Aorta (tissue), 5 donors: Measurements from ENCODE around the gene SPATA16. TPM values are rescaled to one million over a fixed set of nuclear protein-coding genes. Genes with fewer than 3 reads are reported as not detected.

Experiments used
- ATAC-seq: fragments of 200-7000 bp; cut with Tn5 transposase; one replicate; pipeline ENCODE4 v1.9.1; 2022; ENCODE audit warnings: moderate library complexity; ENCODE audit not compliant: low FRiP score
- DNase-seq, 2 donors: peaks; one replicate each; pipeline ENCODE4 v3.0.0-alpha.2; 2020
- H3K27ac ChIP-seq, 2 donors: one replicate each; pipeline ENCODE4 v1.5.1; 2013; ENCODE audit warnings: low read length in 2 of 2, mild to moderate bottlenecking in 2 of 2, moderate library complexity in 2 of 2, control low read depth in 1 of 2, inconsistent platforms in 1 of 2, low read depth in 1 of 2
- H3K27me3 ChIP-seq, 2 donors: one replicate each; pipeline ENCODE4 v1.6.1; 2013; ENCODE audit warnings: control low read depth in 1 of 2, low read length in 1 of 2, mild to moderate bottlenecking in 1 of 2, moderate library complexity in 1 of 2; ENCODE audit not compliant: insufficient read depth in 2 of 2, control insufficient read depth in 1 of 2
- H3K36me3 ChIP-seq, 2 donors: one replicate each; pipeline ENCODE4 v1.6.1; 2013; ENCODE audit warnings: control low read depth in 1 of 2, low read length in 1 of 2, mild to moderate bottlenecking in 1 of 2; ENCODE audit not compliant: insufficient read depth in 2 of 2, control insufficient read depth in 1 of 2
- H3K4me1 ChIP-seq, 2 donors: one replicate each; pipeline ENCODE4 v1.6.1; 2013; ENCODE audit warnings: low read length in 2 of 2, control low read depth in 1 of 2, mild to moderate bottlenecking in 1 of 2, moderate library complexity in 1 of 2; ENCODE audit not compliant: insufficient read depth in 2 of 2, control insufficient read depth in 1 of 2
- H3K4me3 ChIP-seq, 2 donors: one replicate each; pipeline ENCODE4 v1.5.1; 2013; ENCODE audit warnings: low read length in 2 of 2, control low read depth in 1 of 2, mild to moderate bottlenecking in 1 of 2
- H3K9me3 ChIP-seq: one replicate; pipeline ENCODE4 v1.6.1; 2013; ENCODE audit warnings: mild to moderate bottlenecking, low read length; ENCODE audit not compliant: control insufficient read depth
- WGBS, 2 donors: extraction: QIAGEN DNeasy Blood & Tissue Kit; methylation state at CpG; one replicate each; pipeline ENCODE4 v1.1.7; 2013; 5-methylcytosine and 5-hydroxymethylcytosine counted together
- intact Hi-C, 2 donors: fragments of 100-400 bp; cut with DNase I; formaldehyde crosslinking; loops; one replicate each; pipeline versions ENCODE4 v1.14.2 to v1.15.0; 2022
- polyA plus RNA-seq, 2 donors: library from polyadenylated mRNA; stranded (reverse); fragments of 200-250 nt; gene quantifications; one replicate each; pipeline ENCODE4 v1.2.3, GENCODE V29; 2013
- total RNA-seq, 2 donors: library from RNA; stranded (reverse); fragmentation: NEBNext Ultra II Directional; extraction: Animal tissue kit (Norgen Biotek cat#: 25700); gene quantifications; one replicate each; pipeline ENCODE4 v1.2.1, GENCODE V29; 2021
- donor health status: healthy with polysubstance abuse.
- donor health status: Bipolar disorder and iron deficiency.
- donor health status: DM: no; HTN: no; CAD: no.
- donor health status: DM: no; HTN: no; CAD: no.
- donor health status: DM: yes; HTN: yes; CAD: no.

SPATA16 gene
- total and polyA plus RNA-seq, 4 donors = not detected

- H3K4me1 ChIP-seq = no peaks in the 10 kb centered on the region
- intact Hi-C loops = no loop called here
- no peak overlapping the region for H3K4me3 ChIP-seq
- no peaks in the 10 kb centered on the region for H3K36me3 ChIP-seq
- no peak for ATAC-seq
- 90 to 95% methylated on average over 1 of the region's 1 CpG for WGBS, 2 donors
- H3K27ac ChIP-seq = no peak overlapping the region
- no peaks in the 10 kb centered on the region for H3K9me3 ChIP-seq
- peaks cover 0 to 2% of the 10 kb centered on the region in 2 donors for H3K27me3 ChIP-seq
- DNase-seq = no peak
Observed at GRCh38 chr3:172984914-172985313, 156.1 kb downstream of the SPATA16 start.

- no peak overlapping the region for H3K4me3 ChIP-seq
- ATAC-seq = no peak
- 38 to 41% methylated on average over 3 of the region's 3 CpGs for WGBS, 2 donors
- H3K4me1 ChIP-seq = no peaks in the 10 kb centered on the region
- no peaks in the 10 kb centered on the region for H3K36me3 ChIP-seq
- intact Hi-C loops = no loop called here
- no peak overlapping the region for H3K27ac ChIP-seq
- no peaks in the 10 kb centered on the region for H3K9me3 ChIP-seq
- peaks cover 0 to 2% of the 10 kb centered on the region in 2 donors for H3K27me3 ChIP-seq
- no peak for DNase-seq
Observed at GRCh38 chr3:172982736-172983364, 158.2 kb downstream of the SPATA16 start.

DNA sequence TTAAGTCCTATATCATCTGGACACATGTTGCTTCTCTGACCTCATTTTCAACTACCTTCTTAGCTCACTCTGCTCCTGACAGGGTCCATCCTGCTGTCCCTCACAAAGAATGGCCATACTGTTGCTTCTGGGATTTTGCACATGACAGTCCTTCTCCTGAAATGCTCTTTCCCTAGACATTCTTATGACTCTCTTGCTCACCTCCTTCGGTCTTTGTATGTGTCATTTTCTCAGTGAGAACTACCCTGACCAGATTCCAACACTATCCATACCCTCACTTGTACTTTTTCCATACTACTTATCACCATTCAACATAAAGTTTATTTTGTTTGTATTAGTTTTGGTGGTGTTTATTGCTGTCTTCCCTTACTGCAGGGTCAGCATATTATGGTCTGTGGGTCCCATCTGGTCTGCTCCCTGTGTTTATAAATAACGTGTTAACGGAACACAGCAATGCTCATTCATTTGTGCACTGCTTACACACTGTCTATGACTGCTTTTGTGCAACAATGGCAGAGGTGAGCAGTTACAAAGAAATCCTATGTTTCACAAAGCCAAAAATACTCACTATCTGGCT lies 159.5 kb downstream of the SPATA16 start:
- Histone ChIP-seq H3K27me3 (peaks cover 0 to under 1% of the 10 kb centered on the region in 2 donors), H3K4me3 (no peak overlapping the region), H3K9me3 (no peaks in the 10 kb centered on the region), H3K36me3 (no peaks in the 10 kb centered on the region), H3K4me1 (no peaks in the 10 kb centered on the region), H3K27ac (no peak overlapping the region)
- intact Hi-C loops = no loop called here
- WGBS, 2 donors = 67 to 79% methylated on average over 3 of the region's 3 CpGs
- ATAC-seq (no peak), DNase-seq (no peak)

GRCh38 chr3:172980849-172981248 lies 160.2 kb downstream of the SPATA16 start:
- no peaks in the 10 kb centered on the region for H3K27me3 ChIP-seq
- no peak for DNase-seq
- no peaks in the 10 kb centered on the region for H3K36me3 ChIP-seq
- no peak overlapping the region for H3K4me3 ChIP-seq
- WGBS, 2 donors = 70 to 75% methylated on average over 8 of the region's 8 CpGs
- intact Hi-C loops = no loop called here
- H3K27ac ChIP-seq = no peak overlapping the region
- H3K9me3 ChIP-seq = no peaks in the 10 kb centered on the region
- ATAC-seq = no peak
- no peaks in the 10 kb centered on the region for H3K4me1 ChIP-seq

DNA sequence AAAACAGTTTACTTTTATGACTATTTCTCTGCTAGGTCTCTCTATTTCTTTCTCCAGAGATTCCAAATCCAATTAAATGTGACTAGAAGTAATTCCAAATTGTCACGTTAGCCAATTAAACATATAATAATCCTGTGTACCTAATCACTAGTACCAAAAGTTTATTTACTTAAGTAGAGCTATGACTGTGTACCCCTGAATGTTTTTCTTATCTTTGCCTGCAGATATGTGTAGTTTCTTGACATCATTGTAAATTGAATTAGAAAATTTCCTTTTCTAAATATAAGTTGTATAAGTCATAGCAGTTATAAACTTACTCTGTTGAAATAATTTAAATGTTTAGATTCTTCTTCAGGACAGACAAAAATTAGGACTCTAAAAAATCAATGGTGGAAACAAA lies 163.3 kb downstream of the SPATA16 start:
- H3K4me1 ChIP-seq = no peaks in the 10 kb centered on the region
- DNase-seq (no peak), ATAC-seq (no peak)
- WGBS, 2 donors = 51 to 86% methylated on average over 1 of the region's 1 CpG
- no peaks in the 10 kb centered on the region for H3K9me3 ChIP-seq
- no peak overlapping the region for H3K4me3 ChIP-seq
- H3K27me3 ChIP-seq = no peaks in the 10 kb centered on the region
- H3K36me3 ChIP-seq = no peaks in the 10 kb centered on the region
- intact Hi-C loops = no loop called here
- no peak overlapping the region for H3K27ac ChIP-seq

DNA sequence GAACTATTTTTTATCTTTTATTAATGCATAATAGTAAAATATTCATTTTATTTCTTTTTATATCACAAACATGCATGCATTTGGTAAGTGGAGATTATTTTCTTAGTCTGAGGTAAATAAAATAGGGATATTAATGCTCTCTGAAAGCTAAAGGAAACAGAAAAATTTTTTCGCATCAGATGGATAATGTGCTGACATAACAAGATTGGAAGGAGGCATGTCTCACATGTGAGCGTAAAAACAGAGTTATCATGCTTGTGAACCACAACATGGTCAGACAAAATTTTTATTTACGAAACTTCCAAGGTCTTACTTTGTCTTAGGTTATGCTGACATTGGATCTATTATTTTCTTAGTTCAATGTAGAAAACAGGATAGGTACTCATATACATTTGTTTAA lies 166.1 kb downstream of the SPATA16 start:
- intact Hi-C loops = no loop called here
- DNase-seq (no peak), ATAC-seq (no peak)
- Histone ChIP-seq H3K9me3 (no peaks in the 10 kb centered on the region), H3K4me1 (no peaks in the 10 kb centered on the region), H3K4me3 (no peak overlapping the region), H3K36me3 (no peaks in the 10 kb centered on the region), H3K27me3 (no peaks in the 10 kb centered on the region), H3K27ac (no peak overlapping the region)
- WGBS, 2 donors = 77 to 83% methylated on average over 3 of the region's 3 CpGs

DNA sequence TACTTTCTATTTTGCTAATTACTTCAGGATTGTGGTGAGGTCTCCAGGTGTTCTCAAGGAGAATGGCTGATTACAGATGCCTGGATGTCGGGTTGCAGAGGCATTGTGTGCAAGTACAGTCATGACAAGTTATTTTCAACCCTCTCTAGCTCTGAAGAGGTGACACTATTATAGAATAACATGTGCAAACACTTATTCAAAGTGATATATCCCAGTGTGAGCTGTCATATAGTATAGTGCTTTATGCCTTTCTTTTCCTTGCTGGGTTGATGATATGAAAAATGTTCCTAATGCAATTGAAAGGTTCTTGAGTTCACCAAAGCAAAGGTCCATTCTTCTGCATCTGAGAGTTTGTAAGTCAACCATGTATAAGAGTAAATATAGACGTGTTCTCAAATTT lies 167.2 kb downstream of the SPATA16 start:
- ATAC-seq (no peak), DNase-seq (no peak)
- H3K4me1 ChIP-seq = no peaks in the 10 kb centered on the region
- intact Hi-C loops = no loop called here
- no peaks in the 10 kb centered on the region for H3K36me3 ChIP-seq
- no peaks in the 10 kb centered on the region for H3K27me3 ChIP-seq
- no peak overlapping the region for H3K4me3 ChIP-seq
- no peak overlapping the region for H3K27ac ChIP-seq
- H3K9me3 ChIP-seq = no peaks in the 10 kb centered on the region
- 68 to 72% methylated on average over 2 of the region's 2 CpGs for WGBS, 2 donors

- 75 to 79% methylated on average over 5 of the region's 5 CpGs for WGBS, 2 donors
- no peak for ATAC-seq
Observed at GRCh38 chr3:172972717-172973116, 168.3 kb downstream of the SPATA16 start.

GRCh38 chr3:172972067-172972466 lies 169.0 kb downstream of the SPATA16 start:
- Histone ChIP-seq H3K9me3 (no peaks in the 10 kb centered on the region), H3K4me1 (no peaks in the 10 kb centered on the region), H3K27ac (no peak overlapping the region), H3K27me3 (no peaks in the 10 kb centered on the region), H3K4me3 (no peak overlapping the region), H3K36me3 (no peaks in the 10 kb centered on the region)
- intact Hi-C loops = no loop called here
- DNase-seq = no peak
- whole genome bisulfite sequencing, 2 donors = 71 to 72% methylated on average over 1 of the region's 1 CpG
- no peak for ATAC-seq

More at GRCh38 chr3:172972717-172973116, 168.3 kb downstream of the SPATA16 start:
- Histone ChIP-seq H3K9me3 (no peaks in the 10 kb centered on the region), H3K4me3 (no peak overlapping the region), H3K4me1 (no peaks in the 10 kb centered on the region), H3K27ac (no peak overlapping the region), H3K27me3 (no peaks in the 10 kb centered on the region), H3K36me3 (no peaks in the 10 kb centered on the region)
- intact Hi-C loops = no loop called here
- no peak for DNase-seq
